Muscle of leg (tissue), 11 donors: ENCODE results near the gene SLIT2. TPM values are rescaled to one million over a fixed set of nuclear protein-coding genes. Genes with fewer than 3 reads are reported as not detected.

Experiments
- DNase-seq: peaks from one replicate; pipeline ENCODE4 v3.0.0; 2013
- H3K27ac ChIP-seq: one replicate; pipeline ENCODE4 v1.5.1; 2013; ENCODE audit warnings: mild to moderate bottlenecking, low read length, control low read depth
- H3K27me3 ChIP-seq: one replicate; pipeline ENCODE4 v1.6.1; 2013; ENCODE audit warnings: low read length; ENCODE audit not compliant: control insufficient read depth, insufficient read depth
- H3K36me3 ChIP-seq: one replicate; pipeline ENCODE4 v1.6.1; 2013; ENCODE audit warnings: low read length; ENCODE audit not compliant: control insufficient read depth, insufficient read depth
- H3K4me1 ChIP-seq: one replicate; pipeline ENCODE4 v1.6.1; 2013; ENCODE audit warnings: low read length; ENCODE audit not compliant: control insufficient read depth, insufficient read depth
- H3K4me3 ChIP-seq: one replicate; pipeline ENCODE4 v1.5.1; 2013; ENCODE audit warnings: low read length, control low read depth
- H3K9me3 ChIP-seq: replicated peaks from 2 replicates; pipeline ENCODE4 v1.6.1; 2013; ENCODE audit warnings: low read depth, low read length; ENCODE audit not compliant: control insufficient read depth
- WGBS: methylation state at CpG from one replicate; pipeline ENCODE4 v1.1.5; 2013; ENCODE audit warnings: missing lambda C conversion rate; ENCODE audit not compliant: insufficient coverage; 5-methylcytosine and 5-hydroxymethylcytosine counted together
- polyA plus RNA-seq, 8 donors: library from polyadenylated mRNA; unstranded; fragments of 120-200 nt; gene quantifications; one replicate each; pipeline versions ENCODE4 v1.2.1 to v1.2.3, GENCODE V29; 2013; ENCODE audit warnings: inconsistent platforms in 1 of 8, low replicate concordance in 1 of 8; ENCODE audit not compliant: insufficient read length in 8 of 8, insufficient read depth in 1 of 8
- total RNA-seq: library from RNA; stranded (reverse); fragments of 120-200 nt; gene quantifications from one replicate; pipeline ENCODE4 v1.2.4, GENCODE V29; 2013

The SLIT2 gene
- total and polyA plus RNA-seq, 9 donors: 8.2 to 28.6 (median 13.3) TPM

- Histone ChIP-seq H3K36me3 (no peaks in the 10 kb centered on the region), H3K9me3 (no peaks in the 10 kb centered on the region), H3K4me1 (no peaks in the 10 kb centered on the region), H3K27me3 (no peaks in the 10 kb centered on the region), H3K4me3 (no peak overlapping the region), H3K27ac (no peak overlapping the region)
- DNase-seq: no peak
- no CpG with 5 or more reads among the region's 1 CpG for WGBS
These were observed 27.7 kb downstream of the SLIT2 start for GRCh38 chr4:20279381-20279780.

- H3K27ac ChIP-seq: no peak overlapping the region
- no peak overlapping the region for H3K4me3 ChIP-seq
- WGBS: no CpG with 5 or more reads among the region's 2 CpGs
- no peak for DNase-seq
- no peaks in the 10 kb centered on the region for H3K36me3 ChIP-seq
- H3K4me1 ChIP-seq: no peaks in the 10 kb centered on the region
- no peaks in the 10 kb centered on the region for H3K9me3 ChIP-seq
- no peaks in the 10 kb centered on the region for H3K27me3 ChIP-seq
These were observed 29.7 kb downstream of the SLIT2 start for GRCh38 chr4:20281453-20281852.

DNA sequence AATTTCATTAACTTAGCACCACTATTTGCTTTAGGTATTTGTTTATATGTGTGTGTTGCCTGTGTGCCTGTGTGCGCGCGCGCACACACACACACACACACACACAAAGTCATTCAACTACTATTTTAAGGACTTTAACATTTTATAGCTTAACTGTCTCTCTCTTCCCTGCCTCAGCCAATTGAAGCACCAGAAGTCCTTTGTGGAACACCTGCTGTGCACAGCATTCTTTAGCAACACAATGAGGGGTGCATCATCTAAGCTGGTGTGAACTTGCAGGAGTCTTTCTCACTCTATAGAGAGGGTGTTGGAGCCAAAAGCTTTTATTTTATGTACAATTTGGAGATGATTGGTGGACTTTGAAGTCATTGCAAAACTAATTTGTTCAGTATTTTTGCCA, 31.3 kb downstream of the SLIT2 start:
- H3K27me3 ChIP-seq: no peaks in the 10 kb centered on the region
- no peak for DNase-seq
- WGBS: no CpG with 5 or more reads among the region's 4 CpGs
- no peaks in the 10 kb centered on the region for H3K36me3 ChIP-seq
- H3K4me1 ChIP-seq: no peaks in the 10 kb centered on the region
- H3K4me3 ChIP-seq: no peak overlapping the region
- H3K27ac ChIP-seq: no peak overlapping the region
- no peaks in the 10 kb centered on the region for H3K9me3 ChIP-seq

- H3K4me3 ChIP-seq: no peak overlapping the region
- WGBS: no CpG with 5 or more reads among the region's 1 CpG
- H3K4me1 ChIP-seq: no peaks in the 10 kb centered on the region
- H3K36me3 ChIP-seq: no peaks in the 10 kb centered on the region
- DNase-seq: no peak
- H3K27me3 ChIP-seq: no peaks in the 10 kb centered on the region
- no peak overlapping the region for H3K27ac ChIP-seq
- no peaks in the 10 kb centered on the region for H3K9me3 ChIP-seq
These were observed 33.3 kb downstream of the SLIT2 start for GRCh38 chr4:20284990-20285389.

GRCh38 chr4:20287246-20287645, 35.5 kb downstream of the SLIT2 start:
- no peak overlapping the region for H3K27ac ChIP-seq
- H3K9me3 ChIP-seq: no peaks in the 10 kb centered on the region
- H3K36me3 ChIP-seq: no peaks in the 10 kb centered on the region
- H3K27me3 ChIP-seq: no peaks in the 10 kb centered on the region
- H3K4me1 ChIP-seq: no peaks in the 10 kb centered on the region
- no peak overlapping the region for H3K4me3 ChIP-seq
- 100% methylated on average over 2 of the region's 2 CpGs for WGBS
- no peak for DNase-seq

DNA sequence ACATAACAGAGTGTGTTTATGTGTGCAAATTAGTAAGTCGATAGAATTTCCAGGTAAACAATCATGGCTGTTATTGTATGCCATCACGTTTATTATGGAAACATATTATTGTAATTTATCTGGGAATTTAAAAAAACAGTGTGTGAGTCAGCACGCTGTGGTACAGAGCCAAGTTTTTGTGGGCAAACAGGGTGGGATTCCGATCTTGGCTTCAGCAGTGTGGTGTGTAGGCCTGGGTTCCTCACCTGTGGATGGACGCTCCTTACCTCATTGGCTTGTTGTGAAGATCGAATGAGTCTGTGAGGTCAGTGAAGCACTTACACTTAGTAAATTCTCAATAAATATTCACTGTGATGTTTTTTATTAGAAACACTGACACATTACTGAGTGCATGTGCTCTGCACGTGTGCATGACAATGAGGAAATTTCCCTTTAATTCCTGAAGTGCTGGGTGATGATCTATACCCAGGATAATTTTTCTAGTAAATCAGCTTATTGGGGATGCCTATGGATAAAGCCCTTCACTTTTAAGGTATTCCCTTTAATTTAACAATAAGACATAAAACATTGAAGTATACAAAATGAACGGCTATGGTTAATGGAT, 36.4 kb downstream of the SLIT2 start:
- no peaks in the 10 kb centered on the region for H3K4me1 ChIP-seq
- H3K27ac ChIP-seq: no peak overlapping the region
- H3K4me3 ChIP-seq: no peak overlapping the region
- DNase-seq: no peak
- no peaks in the 10 kb centered on the region for H3K9me3 ChIP-seq
- 92% methylated on average over 2 of the region's 8 CpGs for WGBS
- H3K36me3 ChIP-seq: no peaks in the 10 kb centered on the region
- H3K27me3 ChIP-seq: no peaks in the 10 kb centered on the region

DNA sequence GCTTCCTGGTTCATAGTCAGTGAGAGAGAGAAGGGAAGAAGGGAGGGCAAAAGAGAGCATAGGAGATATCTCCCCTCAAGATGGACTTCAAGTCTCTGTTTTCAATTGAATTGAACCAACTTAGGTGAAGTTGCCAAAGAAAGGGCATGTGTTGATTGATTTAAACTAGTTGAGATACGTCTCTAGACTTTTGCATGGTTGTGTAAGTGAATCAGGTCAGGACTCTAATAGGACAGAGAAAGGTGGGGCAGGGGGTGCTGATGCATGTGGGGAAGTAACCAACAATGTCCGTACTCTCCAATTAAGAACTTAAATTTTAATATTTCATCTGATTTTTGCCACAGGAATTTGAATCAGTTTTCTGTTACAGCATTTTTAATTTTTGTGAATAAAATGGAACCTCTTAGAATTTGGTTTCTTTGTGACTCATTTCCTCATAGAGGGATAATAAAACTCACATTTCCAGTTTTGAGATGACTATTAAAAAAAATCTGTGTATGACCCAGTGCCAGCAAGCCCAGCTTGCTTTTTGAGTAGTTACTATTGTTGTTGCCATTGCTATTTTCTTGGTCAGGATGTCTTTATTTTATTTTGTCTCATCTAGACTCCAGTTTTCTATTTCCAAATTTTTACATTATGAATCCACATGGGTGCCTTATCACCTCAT, 37.3 kb downstream of the SLIT2 start:
- Histone ChIP-seq H3K27me3 (no peaks in the 10 kb centered on the region), H3K4me1 (no peaks in the 10 kb centered on the region), H3K4me3 (no peak overlapping the region), H3K27ac (no peak overlapping the region), H3K9me3 (no peaks in the 10 kb centered on the region), H3K36me3 (no peaks in the 10 kb centered on the region)
- WGBS: 67% methylated on average over 1 of the region's 2 CpGs
- no peak for DNase-seq

DNA sequence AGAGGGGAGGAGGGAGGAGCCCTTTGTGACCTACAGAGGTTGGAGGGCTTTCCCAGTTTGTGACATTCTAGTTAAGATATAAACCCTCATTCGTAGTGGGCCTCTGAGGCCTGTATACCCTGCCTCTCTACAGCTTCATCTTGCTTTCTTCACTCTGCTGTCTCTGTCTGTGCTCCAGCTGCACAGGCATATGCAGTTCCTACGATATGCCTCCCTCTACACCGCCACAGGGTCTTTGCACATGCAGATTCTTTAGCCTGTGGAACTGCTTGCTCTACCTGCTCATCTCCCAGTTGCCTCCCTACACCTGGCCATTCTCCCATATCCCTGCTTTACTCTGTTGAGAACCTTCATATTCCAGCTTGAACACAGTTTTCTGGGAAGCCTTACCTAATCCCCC, 38.1 kb downstream of the SLIT2 start:
- no peaks in the 10 kb centered on the region for H3K4me1 ChIP-seq
- H3K27me3 ChIP-seq: no peaks in the 10 kb centered on the region
- H3K9me3 ChIP-seq: no peaks in the 10 kb centered on the region
- no peak for DNase-seq
- H3K36me3 ChIP-seq: no peaks in the 10 kb centered on the region
- H3K4me3 ChIP-seq: no peak overlapping the region
- 70% methylated on average over 2 of the region's 3 CpGs for WGBS
- H3K27ac ChIP-seq: no peak overlapping the region

DNA sequence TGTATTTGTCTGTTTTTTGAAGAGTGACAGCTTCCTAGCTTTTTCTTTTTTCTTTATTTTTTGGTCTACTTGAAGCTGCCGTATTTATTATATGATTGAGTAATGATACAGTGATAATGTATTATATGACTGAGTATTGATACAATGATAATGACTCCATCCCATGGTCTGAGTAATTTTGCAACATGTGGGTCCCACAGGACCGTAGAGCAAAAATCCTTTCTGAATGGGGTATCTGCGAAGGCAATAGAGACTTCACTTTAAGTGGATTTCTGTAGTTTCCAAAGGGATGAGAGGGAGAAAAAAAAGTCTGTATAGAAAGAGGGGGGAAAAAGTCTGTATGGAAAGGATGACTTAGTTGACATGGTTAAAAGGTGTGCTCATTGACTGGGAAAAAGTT, 41.0 kb downstream of the SLIT2 start:
- Histone ChIP-seq H3K27me3 (no peaks in the 10 kb centered on the region), H3K27ac (no peak overlapping the region), H3K9me3 (no peaks in the 10 kb centered on the region), H3K36me3 (no peaks in the 10 kb centered on the region), H3K4me3 (no peak overlapping the region), H3K4me1 (no peaks in the 10 kb centered on the region)
- no peak for DNase-seq
- 76% methylated on average over 2 of the region's 3 CpGs for WGBS

GRCh38 chr4:20297261-20297660, 45.6 kb downstream of the SLIT2 start:
- no peaks in the 10 kb centered on the region for H3K36me3 ChIP-seq
- H3K27ac ChIP-seq: peak overlapping the region; percentile 62
- peak; percentile 92 for DNase-seq
- no peaks in the 10 kb centered on the region for H3K9me3 ChIP-seq
- H3K4me1 ChIP-seq: no peaks in the 10 kb centered on the region
- no peaks in the 10 kb centered on the region for H3K27me3 ChIP-seq
- WGBS: no CpG with 5 or more reads among the region's 2 CpGs
- no peak overlapping the region for H3K4me3 ChIP-seq
